Activated CD4-positive, alpha-beta T cell treated with anti-CD3 and anti-CD28 coated beads for 1 hour (primary cell): ENCODE measurements around the gene STEAP1.
"Not testable (repeated sequence)": the region's sequence is repeated elsewhere in the genome, so short reads cannot be mapped to it uniquely, and the experiment has no call there.

Experiments used
- DNase-seq: peaks from one replicate; pipeline ENCODE4 v3.0.0-alpha.2; 2020

Gene STEAP1

GRCh38 chr7:90175667-90176066 lies 21.4 kb downstream of the STEAP1 start:
- no peak for DNase-seq

- no peak for DNase-seq
These were observed 21.9 kb downstream of the STEAP1 start for GRCh38 chr7:90176195-90176594.

GRCh38 chr7:90178166-90178565 lies 23.9 kb downstream of the STEAP1 start:
- DNase-seq, result no peak

GRCh38 chr7:90178679-90179278 lies 24.5 kb downstream of the STEAP1 start:
- DNase-seq, result no peak

DNA sequence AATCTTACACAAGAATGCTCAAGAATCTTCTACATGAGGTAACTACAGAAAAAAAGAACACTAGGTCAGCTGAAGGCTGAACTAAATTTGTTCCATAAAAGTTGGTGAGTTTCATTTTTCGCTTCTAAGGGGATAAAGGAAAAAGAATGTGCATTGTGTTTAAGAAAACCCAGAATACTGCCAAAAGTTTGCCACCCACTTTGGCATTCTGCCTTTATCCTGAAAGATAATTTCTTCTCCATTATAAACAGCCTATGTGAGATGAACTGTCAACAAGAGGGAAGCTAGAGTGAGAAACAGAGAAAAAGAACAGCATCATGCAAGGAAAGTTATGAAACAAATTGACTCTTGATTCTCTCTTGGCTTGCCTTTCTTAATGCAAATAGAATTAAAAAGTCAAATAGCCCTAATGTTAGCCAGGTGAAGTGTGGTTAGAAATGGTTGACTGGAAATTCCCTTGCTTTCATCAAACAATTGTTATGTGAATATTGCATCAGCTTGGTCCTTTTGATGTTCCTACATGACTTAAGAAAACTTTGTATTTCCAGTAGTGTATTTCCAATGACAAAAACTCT lies 25.8 kb downstream of the STEAP1 start:
- no peak for DNase-seq

- no peak for DNase-seq
These were observed 26.4 kb downstream of the STEAP1 start for GRCh38 chr7:90180649-90181048.

DNA sequence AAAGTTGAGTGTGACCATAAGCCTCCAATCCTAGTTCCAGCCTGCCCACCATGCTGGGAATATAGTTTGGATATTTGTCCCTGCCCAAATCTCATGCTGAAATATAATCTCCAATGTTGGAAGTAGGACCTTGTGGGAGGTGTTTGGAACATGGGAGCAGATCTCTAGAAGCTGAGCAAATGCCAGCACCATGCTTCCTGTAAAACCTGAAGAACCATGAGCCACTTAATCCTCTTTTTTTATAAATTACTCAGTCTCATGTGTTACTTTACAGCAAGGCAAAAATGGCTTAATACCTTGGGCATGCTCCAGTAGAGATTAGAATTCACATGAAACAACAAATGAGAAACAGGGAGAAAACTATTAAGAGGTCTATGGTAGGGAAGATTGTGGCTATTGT lies 27.2 kb downstream of the STEAP1 start:
- DNase-seq, result no peak

DNA sequence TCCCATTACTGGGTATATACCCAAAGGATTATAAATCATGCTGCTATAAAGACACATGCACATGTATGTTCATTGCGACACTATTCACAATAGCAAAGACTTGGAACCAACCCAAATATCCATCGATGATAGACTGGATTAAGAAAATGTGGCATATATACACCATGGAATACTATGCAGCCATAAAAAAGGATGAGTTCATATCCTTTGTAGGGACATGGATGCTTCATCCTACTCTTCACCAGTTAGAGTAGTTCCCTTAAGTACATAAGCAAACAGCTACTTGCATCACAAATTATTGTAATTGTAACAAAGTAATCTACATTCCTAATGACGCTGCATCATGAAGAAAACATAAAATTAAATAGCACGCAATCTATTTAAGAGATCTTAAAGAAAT lies 32.0 kb downstream of the STEAP1 start:
- DNase-seq, result not testable (repeated sequence)

GRCh38 chr7:90187507-90188050 lies 33.3 kb downstream of the STEAP1 start:
- DNase-seq, result no peak

DNA sequence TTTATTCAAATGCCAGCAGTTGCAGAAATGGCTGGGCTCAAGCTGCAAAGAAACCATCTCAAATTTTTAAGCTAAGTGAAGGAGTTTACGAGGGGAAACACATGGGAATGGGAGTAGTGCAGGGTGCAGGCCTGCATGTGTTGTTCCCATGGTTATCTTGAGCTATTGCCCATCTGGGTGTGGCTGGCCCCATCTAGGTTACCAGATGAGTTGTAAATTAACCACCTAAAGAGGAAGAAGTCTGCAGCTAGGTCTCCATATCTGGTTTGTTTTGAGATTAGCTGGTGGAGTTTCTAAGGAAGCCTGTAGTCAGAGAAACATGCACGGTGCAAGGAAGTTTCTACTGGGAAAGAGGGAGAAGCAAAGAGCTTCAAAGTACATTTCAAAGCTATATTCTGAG lies 34.0 kb downstream of the STEAP1 start:
- no peak for DNase-seq

DNA sequence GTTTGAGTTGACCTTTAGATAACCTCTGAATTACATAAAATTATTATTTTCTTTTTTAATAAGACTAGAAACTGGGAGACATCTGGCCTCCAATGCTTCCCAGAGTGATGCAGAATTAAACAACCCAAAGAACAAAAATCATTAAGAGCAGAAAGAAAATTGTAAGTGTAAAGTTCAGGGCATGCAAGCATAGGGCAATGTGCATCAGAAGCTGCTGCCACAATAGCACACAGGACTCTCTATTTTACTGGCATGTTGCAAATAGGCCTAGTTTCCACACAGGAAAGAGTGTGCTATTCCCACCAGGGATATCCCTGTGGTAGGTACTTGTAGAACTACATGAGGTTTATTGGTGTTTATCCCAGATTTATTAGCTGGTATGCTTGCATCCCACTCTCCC lies 36.7 kb downstream of the STEAP1 start:
- DNase-seq, result no peak

- no peak for DNase-seq
These were observed 37.4 kb downstream of the STEAP1 start for GRCh38 chr7:90191648-90192047.

DNA sequence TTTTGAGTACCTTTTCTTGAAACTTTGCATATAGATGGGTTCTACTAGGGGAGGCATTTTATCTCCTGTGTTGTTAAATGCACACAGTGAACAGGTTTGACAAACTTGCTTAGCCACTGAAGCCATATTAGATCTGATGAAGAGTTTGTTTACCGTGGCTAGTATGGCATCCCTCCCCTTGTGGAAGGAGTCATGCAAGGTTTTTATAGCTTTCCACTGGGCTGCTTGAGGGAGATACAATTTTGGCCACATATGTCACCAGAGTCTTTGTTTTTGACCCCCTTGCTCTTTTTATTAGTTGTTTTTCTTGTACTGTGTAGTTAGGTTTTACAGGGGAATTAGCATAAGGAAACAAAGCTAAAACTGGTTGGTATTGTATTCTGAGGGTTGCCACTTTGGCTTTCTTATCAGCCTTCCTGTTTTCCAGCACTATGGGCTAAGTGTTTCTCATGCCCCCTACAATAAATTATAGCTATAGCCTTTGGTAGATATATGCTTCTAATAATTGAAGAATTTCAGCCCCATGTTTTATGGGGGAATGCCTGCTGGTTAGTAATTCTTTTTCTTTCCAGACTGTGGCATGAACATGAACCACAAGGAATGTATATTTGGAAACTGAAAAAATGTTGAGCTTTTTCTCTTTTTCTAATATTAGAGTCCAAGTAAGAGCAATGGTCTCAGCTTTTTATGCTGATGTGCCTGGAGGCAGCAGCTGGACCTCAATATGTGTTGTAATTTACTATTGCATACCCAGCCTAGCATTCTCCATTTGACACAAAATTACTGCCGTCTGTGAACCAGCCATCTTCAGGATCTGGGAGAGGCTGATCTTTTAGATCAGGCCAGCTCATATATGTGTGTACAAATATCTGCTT lies 38.8 kb downstream of the STEAP1 start:
- no peak for DNase-seq

DNA sequence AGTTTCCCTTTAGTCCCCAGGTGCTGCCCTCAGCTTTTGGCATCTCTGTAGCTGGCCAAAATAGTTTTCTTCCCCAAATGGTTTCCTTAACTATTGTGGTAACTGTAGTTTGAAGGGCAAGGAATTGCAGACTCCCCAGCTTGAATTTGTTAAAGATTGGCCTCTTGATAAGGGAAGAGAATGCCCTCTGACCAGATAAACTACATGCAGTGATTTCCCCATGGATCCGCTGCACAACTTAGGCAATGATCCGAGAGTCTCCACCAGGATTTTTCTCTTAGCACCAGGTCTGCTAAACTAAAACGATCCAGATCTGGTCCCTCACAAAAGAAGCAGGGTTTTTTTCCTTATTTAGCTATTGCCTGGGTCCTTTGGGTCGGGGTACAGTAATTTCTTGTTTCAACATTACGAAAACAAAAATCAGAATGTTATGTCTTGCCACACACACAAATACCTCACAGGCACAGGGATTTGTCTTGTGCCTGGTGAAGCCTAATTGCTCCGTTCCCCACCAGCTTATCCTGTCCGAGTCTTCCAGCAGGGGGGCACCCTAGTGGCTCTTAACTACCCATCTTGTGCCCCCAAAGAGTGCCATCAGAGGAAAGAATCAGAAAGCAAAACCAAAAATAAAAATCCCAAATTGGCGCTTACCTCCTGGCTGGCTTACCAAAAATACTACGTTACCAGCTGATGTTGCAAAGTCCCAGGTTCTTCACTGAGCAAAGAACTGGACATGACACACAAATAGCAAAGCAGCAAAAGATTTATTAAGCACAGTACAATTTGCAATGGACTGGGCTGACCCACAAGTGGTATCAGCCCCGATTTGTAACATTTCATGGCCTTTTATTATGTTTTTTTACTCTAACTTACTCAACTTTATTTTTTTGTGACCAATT lies 40.9 kb downstream of the STEAP1 start:
- no peak for DNase-seq

DNA sequence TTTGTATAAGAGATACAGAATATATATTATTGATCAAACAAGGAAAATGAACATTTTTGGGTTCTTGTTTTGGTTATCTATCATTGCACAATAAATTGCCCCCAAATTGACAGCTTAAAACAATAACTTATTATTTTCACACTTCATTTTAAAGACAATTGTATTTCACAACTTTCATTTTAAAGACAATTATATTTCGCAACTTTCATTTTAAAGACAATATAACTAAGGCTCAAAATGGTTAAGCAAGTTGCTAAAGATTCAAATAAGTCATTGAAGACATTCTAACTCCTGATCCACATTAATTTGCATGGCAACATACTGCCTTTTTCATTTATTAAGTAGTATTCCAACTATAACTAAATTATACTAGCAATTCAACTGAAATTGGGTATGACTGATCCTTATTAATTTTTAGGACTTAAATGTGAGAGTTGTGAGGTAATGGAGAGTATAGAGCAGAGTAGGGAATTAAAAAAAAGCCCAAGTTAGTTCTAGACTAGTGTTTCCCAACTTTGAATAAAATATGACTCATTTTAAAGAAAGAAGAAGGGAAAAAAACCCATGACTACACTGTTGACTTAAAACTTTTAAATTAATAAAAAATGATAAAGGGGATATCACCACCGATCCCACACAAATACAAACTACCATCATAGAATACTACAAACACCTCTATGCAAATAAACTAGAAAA lies 47.4 kb downstream of the STEAP1 start:
- no peak for DNase-seq

DNA sequence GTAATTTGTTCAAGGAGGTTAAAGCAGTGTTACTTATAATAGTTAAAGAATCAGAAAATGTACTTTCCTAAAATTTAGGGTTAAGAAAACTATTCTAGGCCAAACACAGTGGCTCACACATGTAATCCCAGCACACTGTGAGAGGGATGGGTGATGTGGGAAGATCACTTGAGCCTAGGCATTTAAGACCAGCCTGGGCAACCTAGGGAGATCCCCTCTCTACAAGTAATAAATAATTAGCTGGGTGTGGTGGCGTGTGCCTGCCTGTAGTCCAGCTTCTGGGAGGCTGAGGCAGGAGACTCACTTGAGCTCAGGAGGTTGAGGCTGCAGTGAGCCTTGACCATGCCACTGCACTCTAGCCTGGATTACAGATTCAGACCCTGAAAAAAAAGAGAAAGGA lies 53.7 kb downstream of the STEAP1 start:
- no peak for DNase-seq

GRCh38 chr7:90209776-90210175 lies 55.5 kb downstream of the STEAP1 start:
- DNase-seq, result no peak

DNA sequence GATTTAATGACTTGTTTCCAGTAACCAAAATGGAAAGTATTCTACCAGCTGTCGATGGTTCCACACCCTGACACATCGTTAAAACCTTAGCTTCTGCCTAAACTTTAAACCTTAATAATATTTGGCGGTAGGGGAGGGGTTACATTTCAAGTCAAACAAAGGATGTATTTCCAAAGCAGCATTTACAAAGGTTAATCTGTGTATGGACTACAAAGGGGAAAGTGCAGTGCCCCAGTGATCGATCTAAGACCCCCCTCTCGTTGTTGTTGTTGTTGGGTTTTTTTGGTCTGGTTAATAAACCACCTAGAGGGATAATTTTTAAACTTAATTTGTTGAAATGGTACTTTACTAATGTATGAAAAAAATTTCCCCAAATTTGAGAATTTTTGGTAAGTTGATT lies 56.2 kb downstream of the STEAP1 start:
- no peak for DNase-seq

DNA sequence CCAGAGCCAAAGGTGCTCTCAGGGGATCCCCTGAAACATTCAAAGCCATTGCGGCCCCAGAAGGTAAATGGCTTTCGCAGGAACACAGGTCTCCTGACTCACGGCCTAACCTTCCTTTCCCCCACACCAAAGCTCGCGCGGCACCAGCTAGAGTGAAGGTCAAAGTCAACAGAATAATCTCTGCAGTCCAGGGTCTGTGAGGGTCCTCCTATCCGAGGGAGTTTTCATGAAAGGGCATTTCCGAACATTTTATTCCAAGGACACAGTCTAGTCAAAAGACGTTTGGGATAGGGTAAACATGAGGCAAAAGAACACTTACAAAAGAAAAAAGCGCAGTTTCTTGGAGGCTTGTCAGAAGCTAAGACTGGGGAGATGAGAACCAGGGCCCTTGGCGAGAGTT lies 56.7 kb downstream of the STEAP1 start:
- no peak for DNase-seq

DNA sequence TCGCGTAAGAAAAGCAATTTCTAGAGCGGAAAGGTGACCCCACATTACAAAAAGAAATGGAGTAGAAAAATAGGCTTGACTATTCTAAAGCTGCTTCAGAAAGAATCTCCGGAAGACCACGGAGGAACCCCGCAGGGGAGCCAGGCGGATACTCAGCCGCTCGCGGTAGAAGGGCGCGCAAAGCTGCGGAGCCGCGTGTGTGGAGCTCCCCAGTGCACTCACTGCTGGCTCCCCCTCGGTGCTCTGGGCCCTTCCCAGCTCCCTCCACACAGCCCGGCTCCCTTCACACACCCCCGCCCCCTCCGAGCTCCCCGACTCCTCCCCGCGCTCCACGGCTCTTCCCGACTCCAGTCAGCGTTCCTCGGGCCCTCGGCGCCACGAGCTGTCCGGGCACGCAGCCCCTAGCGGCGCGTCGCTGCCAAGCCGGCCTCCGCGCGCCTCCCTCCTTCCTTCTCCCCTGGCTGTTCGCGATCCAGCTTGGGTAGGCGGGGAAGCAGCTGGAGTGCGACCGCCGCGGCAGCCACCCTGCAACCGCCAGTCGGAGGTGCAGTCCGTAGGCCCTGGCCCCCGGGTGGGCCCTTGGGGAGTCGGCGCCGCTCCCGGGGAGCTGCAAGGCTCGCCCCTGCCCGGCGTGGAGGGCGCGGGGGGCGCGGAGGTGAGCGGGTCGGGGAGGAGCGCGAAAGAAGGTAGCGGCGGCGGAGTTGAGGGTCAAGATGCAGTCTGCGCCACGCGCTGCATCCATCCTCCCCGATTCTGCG lies 57.3 kb downstream of the STEAP1 start, which contains the start of gene STEAP2:
Gene STEAP2, plus strand, starts transcription at position 350 of the 758 bp plus-strand sequence. CDS start 13,343 bp downstream, outside the sequence.
- DNase-seq, result no peak

- no peak for DNase-seq
These were observed 57.9 kb downstream of the STEAP1 start for GRCh38 chr7:90212149-90212495.
